ENCODE results near the gene KIF4A.

Gene KIF4A

DNA sequence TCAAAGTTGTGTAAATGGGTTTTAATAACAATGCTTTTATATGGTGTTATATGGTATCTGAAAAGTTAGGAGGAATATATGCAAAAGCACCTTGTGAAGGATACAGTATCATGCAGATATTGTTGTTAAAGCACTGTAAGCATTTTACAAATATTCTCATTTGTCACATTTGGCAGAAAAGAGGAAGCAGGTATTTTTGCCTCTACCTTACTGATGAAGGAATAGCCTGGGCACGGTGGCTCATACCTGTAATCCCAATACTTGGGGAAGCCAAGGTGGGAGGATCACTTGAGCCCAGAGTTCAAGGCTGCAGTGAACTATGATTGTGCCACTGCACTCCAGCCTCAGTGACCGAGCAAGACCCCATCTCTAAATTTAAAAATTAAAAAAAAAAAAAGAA, 121.0 kb downstream of the KIF4A start:
- no peak for DNase-seq

DNA sequence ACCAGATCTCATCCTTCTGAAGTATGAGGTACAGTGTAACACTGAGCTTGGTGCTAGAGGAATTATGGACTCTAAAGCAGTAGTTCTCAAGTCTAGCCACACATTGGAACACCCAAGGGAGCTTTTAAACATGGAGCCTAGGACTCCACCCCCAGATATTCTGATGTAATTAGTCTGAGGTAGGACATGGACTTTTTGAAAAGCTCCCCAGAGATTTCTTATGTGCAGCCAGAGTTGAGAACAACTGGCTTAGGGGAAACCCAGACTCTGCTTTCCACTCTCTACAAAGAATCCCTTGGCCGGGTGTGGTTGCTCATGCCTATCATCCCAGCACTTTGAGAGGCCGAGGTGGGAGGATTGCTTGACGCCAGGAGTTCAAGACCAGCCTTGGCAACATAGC, 121.6 kb downstream of the KIF4A start:
- DNase-seq = no peak

DNA sequence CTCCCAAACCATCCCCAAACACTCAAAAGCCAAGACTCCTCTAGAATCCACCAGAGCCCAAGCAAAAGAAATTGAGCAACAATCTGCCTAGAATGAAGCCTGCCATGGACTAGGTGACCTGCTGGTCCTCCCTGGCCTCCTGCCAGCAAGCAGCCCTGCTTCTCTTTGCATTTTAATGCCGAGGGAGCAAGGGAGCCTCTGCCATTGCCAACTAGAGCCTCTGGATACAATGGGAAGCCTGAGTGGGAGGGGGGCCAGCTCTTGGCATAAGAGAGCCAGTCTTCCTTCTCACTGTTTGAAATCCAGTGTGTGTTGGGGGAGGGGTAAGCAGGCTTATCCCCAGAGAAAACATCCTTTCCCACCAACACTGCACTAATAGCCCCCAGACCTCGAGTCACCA, 131.7 kb downstream of the KIF4A start:
- DNase-seq = no peak

DNA sequence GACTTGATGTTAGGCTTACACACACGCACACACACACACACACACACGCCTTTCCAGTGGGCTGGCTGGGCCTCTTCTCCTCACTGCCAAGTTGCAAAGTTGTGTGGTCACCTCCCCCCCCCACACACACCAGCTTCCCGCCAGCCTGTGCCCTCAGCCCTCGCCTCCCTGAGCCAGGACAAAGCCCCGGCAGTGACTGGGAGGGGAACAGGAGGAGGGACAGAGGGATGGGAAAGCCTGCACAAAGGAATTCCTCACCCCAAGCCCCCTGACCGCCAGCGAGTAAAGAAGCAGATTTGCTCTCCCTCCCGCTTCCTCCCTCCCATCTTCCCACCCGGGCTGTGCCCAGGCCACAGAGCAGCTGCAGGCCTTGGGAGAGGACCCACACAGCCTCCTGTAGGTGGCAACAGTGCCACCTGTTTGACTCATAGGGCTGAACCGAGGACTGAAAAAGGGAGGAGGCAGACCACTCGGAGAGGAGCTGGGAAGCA, 133.0 kb downstream of the KIF4A start, which contains the start of gene GDPD2:
TSS of gene GDPD2 (plus strand) at position 464 of the 491 bp plus-strand sequence. CDS start 1,671 bp downstream, outside the sequence.
- no peak for DNase-seq

DNA sequence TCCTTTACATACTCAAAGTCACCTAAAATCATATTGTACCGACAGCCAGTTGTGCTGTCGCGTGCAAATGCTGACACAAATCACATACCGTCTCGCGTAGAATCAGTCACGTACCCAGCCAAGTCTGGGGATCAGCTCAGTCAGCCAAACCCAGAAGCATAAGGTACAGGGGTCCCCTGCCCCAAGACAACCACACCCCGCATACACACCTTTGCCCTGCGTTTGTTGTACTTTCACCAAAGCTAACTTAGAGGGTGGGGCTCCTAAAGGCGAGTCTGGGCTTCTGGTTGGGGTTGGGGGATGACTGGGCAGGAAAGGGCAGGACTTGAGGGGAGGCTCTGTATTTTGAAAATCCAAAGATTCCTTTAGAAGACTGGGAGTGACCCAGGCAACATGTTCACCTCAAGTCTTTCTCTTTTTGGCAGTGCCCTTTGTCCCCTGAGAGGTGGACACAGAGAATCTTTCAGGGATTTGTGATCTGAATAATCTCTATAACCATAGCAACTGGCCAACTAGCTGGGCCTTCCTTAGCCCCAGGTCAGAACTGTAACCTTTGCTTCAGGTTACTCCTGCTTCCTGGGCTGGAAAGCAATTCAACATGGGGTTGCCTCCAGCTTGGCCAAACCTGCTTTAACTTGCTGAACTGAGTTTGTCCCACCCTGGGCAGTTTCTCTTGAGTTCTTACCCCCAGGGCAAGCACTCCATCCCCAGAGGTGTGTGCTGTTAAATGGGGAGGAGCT, 134.2 kb downstream of the KIF4A start:
- DNase-seq = no peak

DNA sequence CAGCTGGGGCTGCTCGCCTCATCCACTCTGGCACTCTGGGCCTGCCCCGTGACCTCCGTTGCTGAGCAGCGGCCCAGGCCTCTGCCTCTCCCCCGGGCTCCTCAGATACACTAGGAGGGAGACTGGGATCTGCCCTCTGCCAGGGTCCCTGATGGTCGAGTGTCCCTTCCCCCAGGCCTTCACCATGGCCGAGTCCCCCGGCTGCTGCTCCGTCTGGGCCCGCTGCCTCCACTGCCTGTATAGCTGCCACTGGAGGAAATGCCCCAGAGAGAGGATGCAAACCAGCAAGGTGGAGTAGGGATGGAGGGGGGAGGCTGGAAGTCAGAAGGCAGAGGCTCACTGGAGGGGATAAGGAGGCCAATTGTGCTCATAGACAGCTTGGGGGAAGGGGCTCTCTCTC, 134.9 kb downstream of the KIF4A start:
- no peak for DNase-seq

DNA sequence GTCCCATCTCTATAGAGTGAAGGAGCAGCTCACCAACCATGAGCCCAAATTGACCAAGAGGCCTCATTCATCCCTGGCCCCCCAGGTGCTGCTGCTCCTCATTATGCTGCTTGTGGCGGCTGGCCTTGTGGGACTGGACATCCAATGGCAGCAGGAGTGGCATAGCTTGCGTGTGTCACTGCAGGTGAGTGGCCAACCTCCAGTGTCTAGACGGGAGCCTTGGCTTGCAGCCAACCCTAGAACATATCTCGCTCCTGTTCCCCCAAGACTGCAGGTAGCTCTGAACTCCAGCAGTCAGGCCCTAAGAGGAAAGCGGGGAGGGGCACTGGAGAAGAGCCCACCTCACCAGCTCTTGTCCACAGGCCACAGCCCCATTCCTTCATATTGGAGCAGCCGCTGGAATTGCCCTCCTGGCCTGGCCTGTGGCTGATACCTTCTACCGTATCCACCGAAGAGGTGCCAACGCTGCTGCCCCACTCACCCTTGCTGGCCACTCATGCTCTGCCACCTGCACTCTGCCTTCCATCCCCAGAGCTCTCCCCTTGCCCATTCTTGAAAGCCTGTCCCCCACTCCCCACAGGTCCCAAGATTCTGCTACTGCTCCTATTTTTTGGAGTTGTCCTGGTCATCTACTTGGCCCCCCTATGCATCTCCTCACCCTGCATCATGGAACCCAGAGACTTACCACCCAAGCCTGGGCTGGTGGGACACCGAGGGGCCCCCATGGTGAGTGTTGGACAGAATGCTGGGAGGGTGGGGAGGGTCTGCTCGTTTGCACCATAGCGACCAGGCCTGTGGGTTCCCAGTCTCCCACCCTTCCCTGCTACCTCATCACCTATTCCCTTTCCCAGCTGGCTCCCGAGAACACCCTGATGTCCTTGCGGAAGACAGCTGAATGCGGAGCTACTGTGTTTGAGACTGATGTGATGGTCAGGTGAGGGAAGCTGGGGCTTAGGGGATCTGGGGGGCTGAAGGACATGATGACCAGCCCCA, 136.7 kb downstream of the KIF4A start:
- no peak for DNase-seq

DNA sequence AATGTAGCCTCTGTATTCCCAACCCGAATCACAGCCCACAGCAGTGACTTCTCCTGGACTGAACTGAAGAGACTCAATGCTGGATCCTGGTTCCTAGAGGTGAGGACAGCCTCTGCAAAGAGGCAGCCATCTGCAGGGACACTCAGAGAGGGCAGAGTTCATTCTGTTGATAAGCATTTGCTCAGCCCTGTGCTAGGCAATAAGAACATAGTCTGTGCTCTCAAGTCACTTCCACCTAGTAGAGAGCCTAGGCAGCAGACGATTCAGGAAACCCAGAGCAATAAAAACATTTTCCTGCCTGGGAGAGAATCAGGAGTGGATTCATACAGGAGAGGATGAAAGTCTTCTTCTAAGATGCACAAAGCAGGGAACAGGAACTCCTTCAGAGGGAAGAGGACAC, 137.5 kb downstream of the KIF4A start:
- DNase-seq = no peak

DNA sequence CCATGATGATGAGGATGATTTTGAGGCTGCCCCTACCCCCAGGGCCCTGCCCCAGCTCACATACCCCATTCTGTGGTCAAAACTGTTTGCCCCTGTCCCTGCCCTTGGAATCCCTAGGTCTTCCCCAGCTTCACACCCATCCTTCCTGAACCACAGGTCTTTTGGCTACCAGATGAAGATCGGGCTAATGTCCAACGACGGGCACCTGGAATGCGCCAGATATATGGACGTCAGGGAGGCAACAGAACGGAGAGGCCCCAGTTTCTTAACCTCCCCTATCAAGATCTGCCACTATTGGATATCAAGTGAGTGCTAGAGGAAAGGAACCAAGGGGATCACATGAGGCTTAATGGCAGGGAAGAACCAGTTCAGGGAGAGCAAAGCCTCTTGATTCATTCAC, 139.9 kb downstream of the KIF4A start:
- no peak for DNase-seq

DNA sequence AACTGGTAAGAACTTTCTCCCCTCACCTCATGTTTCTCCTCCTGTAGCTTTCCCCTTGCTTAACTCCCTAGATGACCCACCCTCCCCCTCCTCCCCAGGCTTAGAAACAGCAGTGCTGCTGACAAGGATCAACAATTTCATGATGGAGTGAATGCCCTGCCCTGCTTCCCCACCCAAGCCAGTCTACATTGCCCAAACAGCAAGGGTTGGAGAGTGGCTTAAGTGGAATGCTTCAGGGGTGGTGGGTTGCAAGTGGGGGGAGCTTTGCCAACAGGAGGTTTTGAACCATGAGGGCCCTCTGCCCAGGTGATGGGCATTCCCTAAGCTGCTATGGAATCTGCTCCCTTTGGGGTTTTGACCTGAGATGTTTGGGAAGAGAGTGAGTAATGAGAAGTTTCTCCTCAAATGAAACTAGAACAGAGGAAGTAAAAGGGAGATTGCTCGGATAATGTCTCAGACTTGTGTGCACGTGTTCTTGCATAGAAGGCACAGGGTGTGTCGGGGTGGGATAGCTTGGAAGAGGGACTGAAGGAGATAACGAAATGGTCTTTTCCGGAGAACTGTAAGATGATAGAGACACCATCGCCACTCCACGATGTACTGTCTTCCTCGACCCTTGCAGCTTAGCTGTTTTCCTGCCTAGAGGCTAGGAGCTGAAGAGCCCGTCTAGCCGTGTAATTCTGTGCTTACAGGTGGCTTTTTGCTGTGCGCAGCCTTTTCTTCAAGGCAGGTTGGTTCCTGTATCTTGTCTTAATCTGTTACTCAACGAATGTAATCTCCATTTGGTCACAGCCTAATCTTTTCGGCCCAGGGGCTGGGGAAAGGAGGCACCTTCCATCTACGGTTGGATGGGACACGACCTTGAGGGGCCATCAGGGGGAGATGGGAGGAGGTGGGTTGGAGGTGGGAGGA, 143.3 kb downstream of the KIF4A start:
- no peak for DNase-seq

DNA sequence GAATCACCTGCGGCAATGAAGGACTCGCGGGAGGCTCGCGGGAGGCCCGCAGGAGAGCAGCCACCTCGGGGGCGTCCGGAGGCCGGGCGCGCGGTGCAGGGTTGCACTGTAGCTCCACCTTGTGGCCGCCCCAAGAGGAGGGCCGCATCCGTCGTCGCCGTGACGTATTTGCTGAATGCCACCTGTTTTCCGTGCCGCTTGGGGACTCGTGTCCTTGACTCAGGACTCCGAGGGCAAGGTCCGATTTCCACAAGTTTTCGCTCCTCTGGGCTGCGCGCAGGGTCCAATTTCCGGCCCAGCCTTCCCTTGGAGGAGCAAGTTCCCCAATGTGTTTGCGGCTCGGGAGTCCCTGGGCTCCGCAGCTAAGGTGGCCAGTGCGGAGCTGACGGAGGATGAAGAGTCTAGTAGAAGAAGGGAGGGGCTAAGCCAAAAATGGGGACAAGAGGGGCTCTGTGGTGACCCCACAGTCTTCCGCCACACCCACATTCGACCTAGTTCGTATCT, 144.0 kb downstream of the KIF4A start:
- DNase-seq = peak; percentile 81

DNA sequence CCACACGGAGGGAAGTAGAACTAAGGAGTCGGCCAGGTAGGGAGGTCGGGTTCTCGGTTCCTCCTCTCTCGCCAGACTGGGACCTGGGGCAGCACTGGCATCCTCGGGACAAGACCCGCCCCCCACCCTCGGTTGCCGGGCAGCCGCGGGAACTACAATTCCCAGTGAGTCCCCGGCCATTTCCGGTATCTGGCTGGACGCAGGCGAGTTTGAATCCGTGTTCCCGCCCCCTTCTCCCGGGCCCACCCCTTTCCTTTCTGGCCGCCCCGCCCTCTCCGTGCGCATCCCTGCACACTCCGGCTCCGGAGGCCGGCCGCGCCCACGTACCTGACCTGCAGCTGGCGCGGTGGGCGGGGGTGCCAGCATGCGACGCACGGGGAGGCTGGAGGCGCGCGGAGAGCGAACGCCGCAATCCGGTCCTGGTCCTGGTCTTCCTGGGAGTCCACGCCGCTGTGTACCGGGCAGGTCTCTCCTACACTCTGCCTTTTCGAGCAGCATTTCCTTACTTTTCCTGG, 144.5 kb downstream of the KIF4A start:
- peak; percentile 79 for DNase-seq

DNA sequence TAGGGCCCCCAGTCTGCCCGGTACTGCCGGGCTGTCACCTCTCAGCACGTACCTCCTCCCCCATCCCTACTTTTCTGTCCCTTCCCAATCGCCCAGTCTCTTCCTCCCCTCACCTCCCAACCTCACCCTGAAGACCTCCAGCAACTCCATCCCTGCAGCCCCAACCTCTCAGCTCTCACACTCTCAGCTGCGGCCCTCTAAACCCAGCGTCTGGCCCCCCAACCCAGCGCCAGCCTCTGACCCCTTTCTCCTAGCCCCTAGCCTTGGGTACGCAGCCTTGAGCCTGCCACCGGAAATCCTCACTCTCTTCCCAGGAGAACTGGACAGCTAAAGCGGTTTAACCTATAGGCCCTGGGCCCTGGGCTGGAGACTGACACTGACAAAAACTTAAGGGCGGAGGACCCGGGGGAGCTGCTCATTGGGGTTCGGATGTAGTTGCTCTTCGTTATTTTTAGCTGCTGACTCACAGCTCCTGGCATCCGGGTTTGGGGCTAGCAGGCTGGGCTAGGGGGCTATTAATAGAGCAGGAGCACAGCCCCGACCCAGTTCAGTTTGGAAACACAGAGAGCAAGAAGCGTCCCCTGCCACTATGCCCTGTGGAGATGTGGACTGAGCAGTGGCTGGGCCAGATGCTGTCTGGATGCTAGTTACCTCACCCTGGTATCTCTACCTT, 145.1 kb downstream of the KIF4A start:
- no peak for DNase-seq

DNA sequence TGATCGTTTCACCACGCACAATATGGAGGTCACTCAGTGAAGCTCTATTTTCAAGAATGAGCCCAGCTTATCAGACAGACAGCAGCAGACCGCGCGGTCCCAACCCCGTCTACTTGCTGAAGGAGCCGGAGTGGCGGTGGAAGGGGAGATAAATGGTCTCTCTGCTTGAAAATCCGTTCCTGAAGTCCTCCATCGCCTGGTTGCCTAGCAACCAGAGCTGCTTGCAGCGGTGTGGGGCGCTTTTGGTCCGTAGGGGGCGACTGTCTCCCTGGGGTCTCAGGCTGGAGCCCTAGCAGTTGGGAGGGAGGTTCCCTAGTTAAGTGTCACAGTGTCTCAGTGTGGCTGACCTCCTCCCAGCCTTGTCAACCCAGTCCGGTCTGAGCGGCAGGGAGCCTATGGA, 146.4 kb downstream of the KIF4A start:
- DNase-seq = no peak

DNA sequence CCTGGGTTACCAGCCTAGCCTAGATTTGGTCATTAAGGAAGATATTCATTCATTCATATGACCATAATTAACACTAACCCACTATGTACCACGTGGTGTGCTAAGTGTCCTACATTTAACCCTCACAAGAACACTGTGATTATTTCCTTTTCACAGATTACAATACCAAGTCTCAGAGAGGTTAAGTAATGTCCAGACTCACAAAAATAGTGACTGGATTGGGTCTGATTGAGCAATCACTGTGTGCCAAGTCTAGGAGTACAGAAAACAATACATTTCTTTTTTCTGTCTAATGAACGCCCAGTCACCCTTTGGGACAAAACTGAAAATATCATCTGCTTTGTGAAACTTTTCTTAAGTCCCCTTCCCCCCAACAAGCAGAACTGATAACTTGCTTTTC, 147.1 kb downstream of the KIF4A start:
- DNase-seq = no peak

DNA sequence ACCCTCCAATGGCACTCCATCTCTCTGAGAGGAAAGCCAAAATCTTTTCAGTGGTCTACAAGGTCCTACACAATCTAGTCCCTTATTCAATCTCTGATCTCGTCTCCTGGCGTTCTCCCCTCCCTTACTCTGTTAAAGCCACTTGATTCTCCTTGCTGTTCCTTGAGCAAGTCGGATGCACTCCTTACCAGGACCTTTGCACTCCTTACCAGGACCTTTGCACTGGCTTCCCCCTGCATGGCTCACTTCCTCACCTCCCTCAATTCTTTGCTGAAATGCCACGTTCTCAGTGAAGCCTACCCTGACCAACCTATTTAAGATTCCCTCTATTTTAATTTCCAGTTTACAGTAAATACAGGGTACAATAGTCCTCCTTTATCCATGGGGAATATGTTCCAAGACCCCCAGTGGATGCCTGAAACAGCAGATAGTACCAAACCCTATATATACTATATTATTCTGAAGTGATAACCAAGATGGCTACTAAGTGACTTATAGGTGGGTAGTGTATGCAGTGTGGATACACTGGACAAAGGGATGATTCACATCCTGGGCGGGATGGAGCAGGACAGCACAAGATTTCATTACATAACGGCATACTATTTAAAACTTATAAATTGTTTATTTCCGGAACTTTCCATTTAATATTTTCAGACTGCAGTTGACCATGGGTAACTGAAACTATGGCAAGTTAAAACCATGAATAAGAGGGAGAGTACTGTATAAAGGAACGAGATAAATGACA, 148.2 kb downstream of the KIF4A start:
- no peak for DNase-seq

DNA sequence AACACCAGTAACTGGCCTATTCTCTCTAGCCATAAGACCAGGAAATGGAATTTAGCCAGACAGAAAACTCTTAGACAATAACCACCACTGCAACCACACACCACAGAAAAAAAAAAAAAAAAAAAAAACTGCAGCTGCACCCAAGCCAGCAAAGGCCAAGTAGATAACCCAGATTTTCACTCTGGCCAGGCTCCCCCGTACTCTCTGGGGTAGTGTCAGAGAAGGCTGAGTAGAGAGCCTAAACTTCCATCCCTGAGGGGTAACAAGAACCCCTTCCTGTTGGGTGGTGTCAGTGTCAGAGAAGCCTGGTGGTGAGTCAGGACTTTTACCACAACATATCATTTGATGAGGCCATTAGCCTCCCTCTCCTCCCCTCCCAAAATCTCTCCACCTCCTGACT, 149.1 kb downstream of the KIF4A start:
- no peak for DNase-seq

DNA sequence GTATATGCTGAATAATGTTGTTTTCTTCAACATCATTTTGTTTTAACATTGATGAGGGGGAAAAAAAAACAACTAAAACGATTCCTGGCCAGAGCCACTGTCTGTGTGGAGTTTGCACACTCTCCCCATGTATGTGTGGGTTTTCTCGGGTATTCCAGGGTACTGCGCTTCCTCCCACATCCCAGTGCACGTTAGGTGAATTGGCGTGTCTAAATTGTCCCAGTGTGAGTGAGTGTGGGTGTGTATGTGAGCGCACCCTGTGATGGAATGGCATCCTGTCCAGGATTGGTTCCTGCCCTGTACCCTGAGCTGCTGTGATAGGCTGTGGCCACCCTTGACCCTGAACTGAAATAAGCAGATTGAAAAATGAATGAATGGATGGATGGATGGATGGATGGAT, 152.3 kb downstream of the KIF4A start:
- no peak for DNase-seq

DNA sequence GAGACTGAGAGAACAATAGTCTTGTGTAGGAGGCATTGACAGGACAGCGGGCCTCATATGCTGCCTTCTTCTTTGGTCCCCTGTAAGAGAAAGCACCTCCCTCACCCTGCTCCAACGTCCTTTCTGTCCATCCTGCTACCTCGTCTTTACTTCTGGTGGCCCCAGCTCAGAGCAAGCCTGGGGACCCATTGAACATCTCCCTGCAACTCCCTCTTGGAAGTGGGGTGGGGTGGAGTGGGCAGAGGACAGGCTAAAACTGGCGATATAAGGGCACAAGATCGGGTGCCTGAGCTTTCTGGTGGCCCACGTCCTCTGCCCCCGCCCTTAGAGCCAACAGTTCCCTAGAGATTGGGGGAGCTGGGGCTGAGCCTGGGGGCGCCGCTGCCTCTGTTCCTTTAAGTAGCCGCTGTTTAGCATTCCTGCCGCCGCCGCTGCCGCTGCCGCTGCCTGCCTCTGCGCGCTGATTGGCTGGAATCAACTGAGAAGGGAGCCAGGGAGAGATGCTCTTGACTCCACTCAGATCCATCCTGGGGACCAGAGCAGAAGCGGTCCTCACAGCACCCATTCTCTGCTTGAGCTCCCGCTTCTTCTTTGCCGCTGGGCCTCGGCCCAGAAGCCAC, 154.5 kb downstream of the KIF4A start, which contains the start of gene DLG3:
TSS of gene DLG3 (plus strand) at position 510 of the 620 bp plus-strand sequence. CDS start 367 bp downstream, outside the sequence.
- peak; percentile 42 for DNase-seq

All from activated CD4-positive, alpha-beta T cell treated with anti-CD3 and anti-CD28 coated beads for 48 hours (primary cell).